Smooth muscle cell (in vitro differentiated cells): ENCODE measurements around the gene BUD23. TPM values are rescaled to one million over a fixed set of nuclear protein-coding genes. Genes with fewer than 3 reads are reported as not detected.

Experiments used
- DNase-seq: peaks from one replicate; lab custom pipeline; 2025; ENCODE audit not compliant: unreplicated experiment; lab: John Stamatoyannopoulos, UW
- H2AFZ ChIP-seq: fragments of 200-600 bp; sonication (generic); 2 replicates; pipeline ENCODE4 v1.6.0; 2016; ENCODE audit warnings: antibody characterized with exemption, low read depth, mild to moderate bottlenecking
- H3F3A ChIP-seq: fragments of 200-600 bp; sonication (generic); 2 replicates; pipeline ENCODE4 v1.6.0; 2017; ENCODE audit warnings: antibody characterized with exemption, low read depth
- H3K27ac ChIP-seq: fragments of 200-600 bp; sonication (generic); 2 replicates; pipeline ENCODE4 v1.5.1; 2016; ENCODE audit warnings: low read depth, mild to moderate bottlenecking
- H3K27me3 ChIP-seq: fragments of 200-600 bp; sonication (generic); 2 replicates; pipeline ENCODE4 v1.6.1; 2016; ENCODE audit warnings: low read depth, mild to moderate bottlenecking
- H3K36me3 ChIP-seq: fragments of 200-600 bp; sonication (generic); 2 replicates; pipeline ENCODE4 v1.5.1; 2016; ENCODE audit warnings: low read depth
- H3K4me1 ChIP-seq: fragments of 200-600 bp; sonication (generic); 2 replicates; pipeline ENCODE4 v1.5.1; 2016; ENCODE audit warnings: low read depth
- H3K4me2 ChIP-seq: fragments of 200-600 bp; sonication (generic); 2 replicates; pipeline ENCODE4 v1.6.0; 2016; ENCODE audit warnings: mild to moderate bottlenecking
- H3K4me3 ChIP-seq: fragments of 200-600 bp; sonication (generic); 2 replicates; pipeline ENCODE4 v1.5.1; 2016; ENCODE audit warnings: mild to moderate bottlenecking
- H3K79me2 ChIP-seq: fragments of 200-600 bp; sonication (generic); 2 replicates; pipeline ENCODE4 v1.6.0; 2016; ENCODE audit warnings: low read depth, mild to moderate bottlenecking
- H3K9ac ChIP-seq: fragments of 200-600 bp; sonication (generic); 2 replicates; pipeline ENCODE4 v1.6.0; 2016; ENCODE audit warnings: low read depth
- H3K9me3 ChIP-seq: fragments of 200-600 bp; sonication (generic); replicated peaks from 2 replicates; pipeline ENCODE4 v1.5.1; 2016; ENCODE audit warnings: low read depth
- H4K20me1 ChIP-seq: fragments of 200-600 bp; sonication (generic); 2 replicates; pipeline ENCODE4 v1.6.0; 2016; ENCODE audit warnings: low read depth
- CTCF ChIP-seq: fragments of 200-600 bp; sonication (generic); IDR thresholded peaks from 2 replicates; pipeline ENCODE4 v1.5.1; 2017; ENCODE audit warnings: borderline replicate concordance, mild to moderate bottlenecking, antibody characterized with exemption; ENCODE audit not compliant: insufficient read depth, poor library complexity, severe bottlenecking
- WGBS: methylation state at CpG from one replicate; pipeline ENCODE4 v1.1.7; 2016; ENCODE audit warnings: low lambda C conversion rate; 5-methylcytosine and 5-hydroxymethylcytosine counted together
- polyA plus RNA-seq: library from polyadenylated mRNA; unstranded; fragments of >200 nt; fragmentation: Nextera tagmentation; extraction: Ambion mirVana; gene quantifications from 2 replicates; pipeline ENCODE4 v1.2.1, GENCODE V29; 2016
- total RNA-seq: library from RNA; depleted of rRNA; stranded (reverse); fragments of >200 nt; gene quantifications from 2 replicates; pipeline ENCODE4 v1.2.3, GENCODE V29; 2014

The BUD23 gene
- total and polyA plus RNA-seq, 2 experiments from 2014 or later: 43.0 to 116 TPM

DNA sequence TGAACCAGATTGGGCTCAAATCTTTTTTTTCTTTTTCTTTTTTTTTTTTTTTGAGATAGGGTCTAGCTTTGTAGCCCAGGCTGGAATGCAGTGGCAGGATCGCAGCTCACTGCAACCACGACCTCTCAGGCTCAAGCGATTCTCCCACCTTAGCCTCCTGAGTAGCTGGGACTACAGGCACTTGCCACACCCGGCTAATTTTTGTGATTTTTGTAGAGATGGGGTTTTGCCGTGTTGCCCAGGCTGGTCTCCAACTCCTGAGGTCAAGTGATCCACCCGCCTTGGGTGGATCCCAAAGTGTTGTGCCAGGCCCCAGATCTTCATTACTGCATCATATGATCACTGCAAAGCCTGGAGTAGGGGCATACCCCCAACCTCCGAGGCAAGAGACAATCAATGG, 2.9 kb upstream of the BUD23 start:
- no peak overlapping the region for H3K9ac ChIP-seq

GRCh38 chr7:73681031-73681430, 2.4 kb upstream of the BUD23 start:
- no peaks in the 10 kb centered on the region for H3K9me3 ChIP-seq
- H4K20me1 ChIP-seq: peaks cover 21% of the 10 kb centered on the region
- DNase-seq: no peak
- H3K4me2 ChIP-seq: peak overlapping the region; percentile 92
- peak overlapping the region; percentile 2 for H3K27ac ChIP-seq
- H3K4me3 ChIP-seq: no peak overlapping the region
- no peak overlapping the region for H2AFZ ChIP-seq
- peaks cover 18% of the 10 kb centered on the region for H3K4me1 ChIP-seq
- H3K27me3 ChIP-seq: no peaks in the 10 kb centered on the region
- no peaks in the 10 kb centered on the region for H3F3A ChIP-seq
- H3K36me3 ChIP-seq: no peaks in the 10 kb centered on the region
- peaks cover 51% of the 10 kb centered on the region for H3K79me2 ChIP-seq
- WGBS: 78% methylated on average over 8 of the region's 8 CpGs
- no peak overlapping the region for H3K9ac ChIP-seq
- TF ChIP-seq CTCF: no peak

More for the DNA sequence above, 2.9 kb upstream of the BUD23 start:
- DNase-seq: no peak
- Histone ChIP-seq H3K4me1 (peaks cover 18% of the 10 kb centered on the region), H3K36me3 (no peaks in the 10 kb centered on the region), H3K9me3 (no peaks in the 10 kb centered on the region), H3K4me3 (no peak overlapping the region), H2AFZ (no peak overlapping the region), H3K27me3 (no peaks in the 10 kb centered on the region), H3K4me2 (peak overlapping the region; percentile 92), H3F3A (no peaks in the 10 kb centered on the region), H4K20me1 (peaks cover 22% of the 10 kb centered on the region), H3K79me2 (peaks cover 47% of the 10 kb centered on the region), H3K27ac (no peak overlapping the region)
- no peak for TF ChIP-seq CTCF
- WGBS: 93% methylated on average over 7 of the region's 7 CpGs

DNA sequence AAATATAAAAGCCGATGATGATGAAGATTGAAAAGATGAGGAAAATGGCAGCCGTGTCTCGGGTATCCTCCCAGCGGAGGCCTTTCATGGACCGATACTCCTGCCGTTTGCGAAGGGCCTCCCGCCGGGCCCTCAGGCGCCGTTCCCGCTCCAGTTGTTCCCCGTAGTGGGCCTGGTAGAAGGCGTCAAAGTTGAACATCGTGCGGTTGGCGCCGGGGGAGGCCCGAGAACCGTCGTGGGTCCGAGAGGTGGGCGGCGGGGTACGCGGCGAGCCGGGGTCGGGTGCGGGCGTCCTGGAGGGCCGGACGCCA, 697 bp upstream of the BUD23 start:
- Histone ChIP-seq H3K79me2 (peaks cover 56% of the 10 kb centered on the region), H4K20me1 (peaks cover 21% of the 10 kb centered on the region), H3K27ac (peak overlapping the region; percentile 75), H2AFZ (peak overlapping the region; percentile 79), H3K9ac (peak overlapping the region; percentile 88), H3K36me3 (no peaks in the 10 kb centered on the region), H3K4me1 (peaks cover 18% of the 10 kb centered on the region), H3K4me3 (peak overlapping the region; percentile 100), H3K27me3 (no peaks in the 10 kb centered on the region), H3K9me3 (no peaks in the 10 kb centered on the region), H3K4me2 (peak overlapping the region; percentile 92), H3F3A (no peaks in the 10 kb centered on the region)
- under 1% methylated on average over 33 of the region's 33 CpGs for WGBS
- no peak for TF ChIP-seq CTCF
- DNase-seq: no peak
